SH-SY5Y (cell line): ENCODE measurements around the gene TMEFF1.

Experiments
- GATA2 ChIP-seq: IDR thresholded peaks from 2 replicates; pipeline ENCODE4 v1.6.1; 2011; ENCODE audit warnings: mild to moderate bottlenecking, low read depth, low read length
- GATA3 ChIP-seq: IDR thresholded peaks from 2 replicates; pipeline ENCODE4 v1.6.1; 2011; ENCODE audit warnings: low read depth, mild to moderate bottlenecking, low read length, moderate library complexity

DNA sequence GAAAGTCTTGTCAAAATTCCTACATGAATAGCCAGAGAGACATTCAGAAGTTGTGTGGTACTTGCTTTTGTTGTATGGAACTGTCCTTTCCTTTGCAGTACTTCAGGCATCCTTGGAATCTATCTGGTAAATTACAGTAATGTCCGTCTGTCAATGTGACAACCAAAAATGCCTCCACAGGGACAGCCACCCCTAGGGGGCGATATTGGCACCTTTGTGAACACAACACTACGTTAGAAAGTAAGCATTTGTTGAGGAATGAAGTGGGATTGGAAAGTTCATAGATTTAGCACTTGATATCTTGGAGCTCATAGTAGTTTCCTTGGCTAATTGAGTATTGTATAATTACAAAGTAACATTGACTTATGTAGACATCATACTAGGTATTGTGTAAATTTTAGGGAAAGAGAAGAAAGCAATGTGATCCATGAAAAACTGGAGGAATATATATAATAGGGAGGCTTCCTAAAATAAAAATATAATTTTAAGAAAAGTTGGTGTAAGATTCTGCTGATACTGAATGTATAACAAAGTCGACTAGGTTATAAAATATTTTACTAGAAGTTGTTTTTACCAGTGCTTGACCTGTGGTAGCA is 32.7 kb downstream of the TMEFF1 start:
- TF ChIP-seq GATA3 (no peak), GATA2 (no peak)
